PC-3 (cell line): Measurements from ENCODE around the gene ZNF668. TPM values are rescaled to one million over a fixed set of nuclear protein-coding genes. Genes with fewer than 3 reads are reported as not detected.

Experiments used
- ATAC-seq: fragments of 200-7000 bp; cut with Tn5 transposase; 2 replicates; pipeline ENCODE4 v1.9.1; 2020; ENCODE audit warnings: mild to moderate bottlenecking, moderate library complexity
- BruUV-seq: library from RNA; stranded (reverse); fragments of 400-500 nt; replicated peaks from 2 replicates; lab custom pipeline; 2021; lab: Mats Ljungman, UMichigan
- CTCF ChIA-PET: fragments of 300-600 bp; sonication (Branson Sonifier 250); formaldehyde crosslinking; loops from one replicate; lab custom pipeline; 2022; ENCODE audit warnings: antibody characterized with exemption; lab: Charles Lee
- POLR2A ChIA-PET: fragments of 300-600 bp; sonication (Branson Sonifier 250); formaldehyde crosslinking; loops from one replicate; lab custom pipeline; 2022; ENCODE audit warnings: antibody characterized with exemption; ENCODE audit not compliant: unreplicated experiment; lab: Charles Lee
- DNase-seq: peaks from one replicate; pipeline ENCODE4 v3.0.0-alpha.2; 2015
- H2AFZ ChIP-seq: fragments of 300-600 bp; sonication (generic); 2 replicates; pipeline ENCODE4 v1.6.0; 2016; ENCODE audit warnings: antibody characterized with exemption, low read length
- H3F3A ChIP-seq: fragments of 300-600 bp; sonication (generic); one replicate; pipeline ENCODE4 v1.6.0; 2017; ENCODE audit warnings: antibody characterized with exemption, low read length, control low read depth, mild to moderate bottlenecking; ENCODE audit not compliant: unreplicated experiment
- H3K27ac ChIP-seq: fragments of 300-600 bp; sonication (generic); 2 replicates; pipeline ENCODE4 v1.5.1; 2016; ENCODE audit warnings: mild to moderate bottlenecking, low read length
- H3K27me3 ChIP-seq: fragments of 300-600 bp; sonication (generic); 2 replicates; pipeline ENCODE4 v1.6.1; 2016; ENCODE audit warnings: low read length, mixed read lengths
- H3K36me3 ChIP-seq: fragments of 300-600 bp; sonication (generic); 2 replicates; pipeline ENCODE4 v1.6.1; 2016; ENCODE audit warnings: low read depth, mixed run types, low read length, mixed read lengths
- H3K4me1 ChIP-seq: fragments of 300-600 bp; sonication (generic); 2 replicates; pipeline ENCODE4 v1.5.1; 2016; ENCODE audit warnings: low read length; ENCODE audit not compliant: insufficient read depth
- H3K4me2 ChIP-seq: fragments of 300-600 bp; sonication (generic); 2 replicates; pipeline ENCODE4 v1.6.0; 2016; ENCODE audit warnings: low read length
- H3K4me3 ChIP-seq: fragments of 300-600 bp; sonication (generic); 2 replicates; pipeline ENCODE4 v1.5.1; 2016; ENCODE audit warnings: mild to moderate bottlenecking, low read length, mixed read lengths
- H3K79me2 ChIP-seq: fragments of 300-600 bp; sonication (generic); 2 replicates; pipeline ENCODE4 v1.6.1; 2017; ENCODE audit warnings: low read length, mixed read lengths
- H3K9ac ChIP-seq: fragments of 300-600 bp; sonication (generic); 2 replicates; pipeline ENCODE4 v1.6.0; 2016; ENCODE audit warnings: mild to moderate bottlenecking, low read length
- H3K9me2 ChIP-seq: fragments of 300-600 bp; sonication (generic); replicated peaks from 2 replicates; pipeline ENCODE4 v1.6.1; 2016; ENCODE audit warnings: mixed run types, low read length, mixed read lengths
- H3K9me3 ChIP-seq: fragments of 300-600 bp; sonication (generic); 2 replicates; pipeline ENCODE4 v1.6.1; 2016; ENCODE audit warnings: low read length, mixed read lengths
- H4K20me1 ChIP-seq: fragments of 300-600 bp; sonication (generic); 2 replicates; pipeline ENCODE4 v1.6.1; 2016; ENCODE audit warnings: low read length, mixed read lengths
- EZH2 ChIP-seq: fragments of 300-600 bp; sonication (generic); IDR thresholded peaks from one replicate; pipeline ENCODE4 v1.6.1; 2017; ENCODE audit warnings: antibody characterized with exemption, mild to moderate bottlenecking, low read length; ENCODE audit not compliant: unreplicated experiment
- EZH2phosphoT487 ChIP-seq: fragments of 300-600 bp; sonication (generic); IDR thresholded peaks from 2 replicates; pipeline ENCODE4 v1.6.1; 2018; ENCODE audit warnings: mild to moderate bottlenecking, antibody characterized with exemption, low read length, borderline replicate concordance
- intact Hi-C: fragments of 100-400 bp; cut with micrococcal nuclease; formaldehyde crosslinking; loops from 2 replicates; pipeline ENCODE4 v1.9.0; 2023
- total RNA-seq: library from RNA; depleted of rRNA; stranded (reverse); fragments of >200 nt; gene quantifications from 2 replicates; pipeline ENCODE4 v1.2.3, GENCODE V29; 2014
- TF ChIP-seq, protein P1 (sequence below): fragments of 300-600 bp; sonication (generic); conservative IDR thresholded peaks from 2 replicates; pipeline ENCODE4 v1.5.1; 2017; ENCODE audit warnings: antibody characterized with exemption, low read depth, mild to moderate bottlenecking, low read length

Gene ZNF668
- total RNA-seq, 1 experiment from 2014 or later = 15.6 TPM

DNA sequence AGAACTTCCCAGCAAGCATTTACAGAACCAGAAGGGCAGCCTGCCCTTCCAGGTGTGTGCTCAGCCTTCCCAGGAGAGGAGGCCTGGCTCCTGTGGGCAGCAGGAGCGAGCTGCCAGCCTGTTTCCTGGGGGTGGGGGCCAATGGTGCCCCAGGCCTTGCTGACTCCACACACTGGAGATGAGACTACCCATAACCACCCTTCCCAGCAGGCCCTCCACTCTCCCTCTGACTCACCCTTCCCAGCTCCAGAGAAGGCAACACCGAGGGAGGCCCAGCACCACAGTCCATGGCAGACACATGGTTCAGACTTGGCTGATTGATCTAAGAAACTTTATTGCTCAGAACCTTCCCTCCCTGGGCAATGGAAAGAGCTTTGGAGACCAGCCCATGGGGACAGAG is 16.5 kb upstream of the ZNF668 start:
- H4K20me1 ChIP-seq = peaks cover 5% of the 10 kb centered on the region; the same call in 1 of the 2 replicates
- ATAC-seq (no peak), DNase-seq (no peak)
- ChIA-PET CTCF (no interaction called here), POLR2A (no interaction called here)
- H3K9me3 ChIP-seq = no peaks in the 10 kb centered on the region
- H2AFZ ChIP-seq = no peak overlapping the region
- H3F3A ChIP-seq = no peaks in the 10 kb centered on the region
- intact Hi-C loops = loop anchor here (5.0 kb wide), 1 partner anchor 777 kb away; no protein-coding TSS in a partner anchor
- H3K9me2 ChIP-seq = no peaks in the 10 kb centered on the region
- TF ChIP-seq EZH2phosphoT487 (no peak), EZH2 (no peak)
- TF ChIP-seq, protein P1, sequence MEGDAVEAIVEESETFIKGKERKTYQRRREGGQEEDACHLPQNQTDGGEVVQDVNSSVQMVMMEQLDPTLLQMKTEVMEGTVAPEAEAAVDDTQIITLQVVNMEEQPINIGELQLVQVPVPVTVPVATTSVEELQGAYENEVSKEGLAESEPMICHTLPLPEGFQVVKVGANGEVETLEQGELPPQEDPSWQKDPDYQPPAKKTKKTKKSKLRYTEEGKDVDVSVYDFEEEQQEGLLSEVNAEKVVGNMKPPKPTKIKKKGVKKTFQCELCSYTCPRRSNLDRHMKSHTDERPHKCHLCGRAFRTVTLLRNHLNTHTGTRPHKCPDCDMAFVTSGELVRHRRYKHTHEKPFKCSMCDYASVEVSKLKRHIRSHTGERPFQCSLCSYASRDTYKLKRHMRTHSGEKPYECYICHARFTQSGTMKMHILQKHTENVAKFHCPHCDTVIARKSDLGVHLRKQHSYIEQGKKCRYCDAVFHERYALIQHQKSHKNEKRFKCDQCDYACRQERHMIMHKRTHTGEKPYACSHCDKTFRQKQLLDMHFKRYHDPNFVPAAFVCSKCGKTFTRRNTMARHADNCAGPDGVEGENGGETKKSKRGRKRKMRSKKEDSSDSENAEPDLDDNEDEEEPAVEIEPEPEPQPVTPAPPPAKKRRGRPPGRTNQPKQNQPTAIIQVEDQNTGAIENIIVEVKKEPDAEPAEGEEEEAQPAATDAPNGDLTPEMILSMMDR = no peak
- BruUV-seq = no TSS peak
- H3K36me3 ChIP-seq = peaks cover 3% of the 10 kb centered on the region; the same call in 1 of the 2 replicates
- H3K4me3 ChIP-seq = no peak overlapping the region
- H3K9ac ChIP-seq = no peak overlapping the region
- peaks cover 7% of the 10 kb centered on the region; the same call in 1 of the 2 replicates for H3K4me1 ChIP-seq
- no peaks in the 10 kb centered on the region for H3K27me3 ChIP-seq
- H3K4me2 ChIP-seq = no peak overlapping the region
- no peak overlapping the region for H3K27ac ChIP-seq
- H3K79me2 ChIP-seq = peaks cover 23% of the 10 kb centered on the region

DNA sequence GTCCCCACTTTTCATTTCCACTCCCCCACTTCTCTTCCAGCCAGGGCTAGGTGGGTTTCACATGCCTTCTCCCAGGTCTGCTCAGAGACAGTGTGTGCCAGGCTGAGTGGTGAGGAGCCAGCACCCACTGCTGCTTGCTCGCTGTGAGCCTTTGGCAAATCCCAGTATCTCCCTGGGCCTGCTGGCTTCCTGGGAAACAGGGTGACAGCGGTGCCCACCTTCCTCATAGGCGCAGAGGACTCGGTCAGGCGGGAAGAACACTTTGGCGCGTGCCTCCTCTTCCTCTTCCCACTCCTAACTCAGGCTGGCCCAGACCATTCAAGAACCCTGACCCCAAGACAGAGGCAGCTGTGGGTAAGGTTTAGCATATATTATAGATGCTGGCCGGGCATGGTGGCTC is 15.2 kb upstream of the ZNF668 start:
- ChIA-PET POLR2A (no interaction called here), CTCF (no interaction called here)
- no peaks in the 10 kb centered on the region for H3K9me3 ChIP-seq
- H3K4me1 ChIP-seq = peaks cover 7% of the 10 kb centered on the region; the same call in 1 of the 2 replicates
- no peak overlapping the region for H3K27ac ChIP-seq
- H4K20me1 ChIP-seq = peaks cover 5% of the 10 kb centered on the region; the same call in 1 of the 2 replicates
- H3K36me3 ChIP-seq = peaks cover 3% of the 10 kb centered on the region; the same call in 1 of the 2 replicates
- no peak for ATAC-seq
- no peak overlapping the region for H3K4me3 ChIP-seq
- H3K4me2 ChIP-seq = no peak overlapping the region
- no peaks in the 10 kb centered on the region for H3K27me3 ChIP-seq
- no TSS peak for BruUV-seq
- H3K9ac ChIP-seq = no peak overlapping the region
- DNase-seq = no peak
- no peaks in the 10 kb centered on the region for H3K9me2 ChIP-seq
- no peaks in the 10 kb centered on the region for H3F3A ChIP-seq
- peaks cover 20% of the 10 kb centered on the region for H3K79me2 ChIP-seq
- no peak overlapping the region for H2AFZ ChIP-seq
- intact Hi-C loops = no loop called here
- TF ChIP-seq EZH2phosphoT487 (no peak), EZH2 (no peak)
- TF ChIP-seq, protein P1 = no peak

GRCh38 chr16:31088459-31089183 is 14.6 kb upstream of the ZNF668 start, which contains the start of gene PRSS53:
Gene PRSS53 (minus strand): TSS chr16:31088943. CDS start chr16:31088809, 134 bp downstream.
- CTCF ChIA-PET = no interaction called here

More at GRCh38 chr16:31088459-31089183, 14.6 kb upstream of the ZNF668 start, which contains the start of gene PRSS53:
- BruUV-seq = no TSS peak
- no peak for ATAC-seq
- Histone ChIP-seq H3K9ac (no peak within 1 kb of the TSS), H3K79me2 (peaks cover 14% of the 10 kb centered on the region), H2AFZ (no peak within 1 kb of the TSS), H3K36me3 (peaks cover 3% of the 10 kb centered on the region; the same call in 1 of the 2 replicates), H3K9me2 (no peaks in the 10 kb centered on the region), H3K4me2 (no peak within 1 kb of the TSS), H3K27ac (no peak within 1 kb of the TSS), H3K4me3 (no peak within 1 kb of the TSS), H3K4me1 (peaks cover 7% of the 10 kb centered on the region; the same call in 1 of the 2 replicates), H4K20me1 (peaks cover 5% of the 10 kb centered on the region; the same call in 1 of the 2 replicates), H3K27me3 (no peaks in the 10 kb centered on the region), H3F3A (no peaks in the 10 kb centered on the region), H3K9me3 (no peaks in the 10 kb centered on the region)
- intact Hi-C loops = no loop called here
- TF ChIP-seq, protein P1 = no peak
- TF ChIP-seq EZH2 (no peak), EZH2phosphoT487 (no peak)
- DNase-seq = no peak
- POLR2A ChIA-PET = no interaction called here
